GM12878 (cell line): Measurements from ENCODE around the gene KRT82.

Experiments
- CEBPB ChIP-seq, 2 experiments: fragments of 150-350 bp in 1 of 2; IDR thresholded peaks; 2 replicates each; pipeline ENCODE4 v1.6.1; 2012 to 2014; ENCODE audit warnings: low read depth in 2 of 2, low read length in 2 of 2, borderline replicate concordance in 1 of 2, inconsistent platforms in 1 of 2
- CTCF ChIP-seq, 3 experiments: IDR thresholded peaks in 2 of 3; conservative IDR thresholded peaks in 1 of 3; 2 replicates each; pipeline ENCODE4 v1.5.1; 2011; ENCODE audit warnings: low read depth in 3 of 3, low read length in 3 of 3, mild to moderate bottlenecking in 3 of 3, control low read depth in 2 of 3, moderate library complexity in 2 of 3, inconsistent platforms in 1 of 3, mixed read lengths in 1 of 3; ENCODE audit not compliant: control insufficient read depth in 2 of 3, insufficient read depth in 1 of 3; ENCODE audit errors: extremely low read depth in 1 of 3
- NR2C2 ChIP-seq: IDR thresholded peaks from 2 replicates; pipeline ENCODE4 v1.6.1; 2011; ENCODE audit warnings: borderline replicate concordance, low read depth; ENCODE audit not compliant: control insufficient read depth, insufficient read length
- SP1 ChIP-seq: IDR thresholded peaks from one replicate; pipeline ENCODE4 v1.6.1; 2011; ENCODE audit warnings: low read depth, low read length
- YBX1 ChIP-seq: fragments of 450-650 bp; IDR thresholded peaks from 2 replicates; pipeline ENCODE4 v1.6.1; 2016; ENCODE audit warnings: antibody characterized with exemption
- ZNF274 ChIP-seq: IDR thresholded peaks from one replicate; pipeline ENCODE4 v1.8.0; 2011; ENCODE audit not compliant: insufficient read length, insufficient read depth

- no peak for TF ChIP-seq CEBPB (IDR thresholded peaks at IDR 0.05; ENCODE audit: borderline replicate concordance in 1 of 2, low read depth in 2 of 2, low read length in 2 of 2)
- TF ChIP-seq SP1 = no peak
- TF ChIP-seq CTCF (IDR thresholded peaks at IDR 0.05 in 2 of 3, conservative IDR thresholded peaks at IDR 0.05 in 1 of 3; ENCODE audit: control insufficient read depth in 2 of 3, extremely low read depth in 1 of 3, insufficient read depth in 1 of 3, low read depth in 3 of 3, low read length in 3 of 3) = no peak
- TF ChIP-seq NR2C2 = no peak
- no peak for TF ChIP-seq YBX1
- TF ChIP-seq ZNF274 = no peak
Measured at GRCh38 chr12:52364061-52364460, 42.1 kb downstream of the KRT82 start.
